ENCODE measurements around the gene FOXA3. TPM values are rescaled to one million over a fixed set of nuclear protein-coding genes. Genes with fewer than 3 reads are reported as not detected.
A peak's percentile ranks its signal among the peaks of the same experiment; 100 is the strongest.

The FOXA3 gene
- total RNA-seq, 1 experiment from 2014 or later, result 10.7 TPM

DNA sequence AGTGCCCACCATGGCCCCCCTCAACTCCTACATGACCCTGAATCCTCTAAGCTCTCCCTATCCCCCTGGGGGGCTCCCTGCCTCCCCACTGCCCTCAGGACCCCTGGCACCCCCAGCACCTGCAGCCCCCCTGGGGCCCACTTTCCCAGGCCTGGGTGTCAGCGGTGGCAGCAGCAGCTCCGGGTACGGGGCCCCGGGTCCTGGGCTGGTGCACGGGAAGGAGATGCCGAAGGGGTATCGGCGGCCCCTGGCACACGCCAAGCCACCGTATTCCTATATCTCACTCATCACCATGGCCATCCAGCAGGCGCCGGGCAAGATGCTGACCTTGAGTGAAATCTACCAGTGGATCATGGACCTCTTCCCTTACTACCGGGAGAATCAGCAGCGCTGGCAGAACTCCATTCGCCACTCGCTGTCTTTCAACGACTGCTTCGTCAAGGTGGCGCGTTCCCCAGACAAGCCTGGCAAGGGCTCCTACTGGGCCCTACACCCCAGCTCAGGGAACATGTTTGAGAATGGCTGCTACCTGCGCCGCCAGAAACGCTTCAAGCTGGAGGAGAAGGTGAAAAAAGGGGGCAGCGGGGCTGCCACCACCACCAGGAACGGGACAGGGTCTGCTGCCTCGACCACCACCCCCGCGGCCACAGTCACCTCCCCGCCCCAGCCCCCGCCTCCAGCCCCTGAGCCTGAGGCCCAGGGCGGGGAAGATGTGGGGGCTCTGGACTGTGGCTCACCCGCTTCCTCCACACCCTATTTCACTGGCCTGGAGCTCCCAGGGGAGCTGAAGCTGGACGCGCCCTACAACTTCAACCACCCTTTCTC, 8.2 kb downstream of the FOXA3 start:
- no peak for DNase-seq (ENCODE audit: low spot score)

DNA sequence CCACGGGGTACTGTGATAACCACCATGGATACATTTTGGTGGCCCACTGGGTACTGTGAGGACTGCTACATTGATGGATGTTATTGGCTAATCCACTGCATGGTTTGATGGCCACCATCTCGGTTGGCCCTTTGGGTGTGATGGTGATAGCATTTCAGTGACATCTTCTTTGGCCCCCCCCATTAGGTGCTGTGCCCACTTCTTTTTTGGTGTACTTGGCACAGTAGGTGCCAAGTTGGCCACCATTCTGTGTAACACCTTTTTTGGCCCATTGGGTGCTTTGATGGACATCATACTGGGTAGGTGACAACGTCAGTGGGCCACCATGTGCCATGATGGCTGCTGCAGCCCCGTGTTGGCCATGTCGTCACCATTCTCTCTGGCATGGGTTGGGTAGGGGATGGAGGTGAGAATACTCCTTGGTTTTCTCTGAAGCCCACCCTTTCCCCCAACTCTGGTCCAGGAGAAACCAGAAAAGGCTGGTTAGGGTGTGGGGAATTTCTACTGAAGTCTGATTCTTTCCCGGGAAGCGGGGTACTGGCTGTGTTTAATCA, 9.2 kb downstream of the FOXA3 start:
- no peak for DNase-seq (ENCODE audit: low spot score)

DNA sequence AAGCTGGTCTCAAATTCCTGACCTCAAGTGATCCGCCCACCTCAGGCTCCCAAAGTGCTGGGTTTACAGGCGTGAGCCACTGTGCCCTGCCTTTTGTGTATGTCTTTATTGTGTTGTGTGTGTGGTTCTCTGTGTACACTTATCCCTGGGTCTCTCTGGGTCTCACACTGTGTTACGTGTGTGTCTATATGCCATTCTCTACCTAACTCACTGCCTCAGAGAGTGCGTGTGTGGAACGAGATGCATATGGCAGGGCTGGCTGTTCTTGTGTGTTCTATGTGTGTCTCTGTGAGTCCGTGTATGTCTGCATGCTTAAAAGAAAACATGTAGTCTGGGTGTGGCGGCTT, 10.5 kb downstream of the FOXA3 start:
- DNase-seq (ENCODE audit: low spot score), result no peak

DNA sequence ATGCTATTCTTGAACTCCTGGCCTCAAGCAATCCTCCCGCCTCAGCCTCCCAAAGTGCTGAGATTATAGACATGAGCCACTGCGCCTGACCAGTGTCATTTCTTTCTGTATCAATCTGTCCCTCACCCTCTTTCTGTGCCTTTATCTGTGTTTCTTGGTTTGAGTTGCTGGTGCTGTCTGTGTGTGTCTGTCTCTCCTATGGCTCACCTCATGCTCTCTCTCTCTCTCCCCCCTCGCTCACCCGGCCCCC, 12.0 kb downstream of the FOXA3 start:
- no peak for DNase-seq (ENCODE audit: low spot score)

DNA sequence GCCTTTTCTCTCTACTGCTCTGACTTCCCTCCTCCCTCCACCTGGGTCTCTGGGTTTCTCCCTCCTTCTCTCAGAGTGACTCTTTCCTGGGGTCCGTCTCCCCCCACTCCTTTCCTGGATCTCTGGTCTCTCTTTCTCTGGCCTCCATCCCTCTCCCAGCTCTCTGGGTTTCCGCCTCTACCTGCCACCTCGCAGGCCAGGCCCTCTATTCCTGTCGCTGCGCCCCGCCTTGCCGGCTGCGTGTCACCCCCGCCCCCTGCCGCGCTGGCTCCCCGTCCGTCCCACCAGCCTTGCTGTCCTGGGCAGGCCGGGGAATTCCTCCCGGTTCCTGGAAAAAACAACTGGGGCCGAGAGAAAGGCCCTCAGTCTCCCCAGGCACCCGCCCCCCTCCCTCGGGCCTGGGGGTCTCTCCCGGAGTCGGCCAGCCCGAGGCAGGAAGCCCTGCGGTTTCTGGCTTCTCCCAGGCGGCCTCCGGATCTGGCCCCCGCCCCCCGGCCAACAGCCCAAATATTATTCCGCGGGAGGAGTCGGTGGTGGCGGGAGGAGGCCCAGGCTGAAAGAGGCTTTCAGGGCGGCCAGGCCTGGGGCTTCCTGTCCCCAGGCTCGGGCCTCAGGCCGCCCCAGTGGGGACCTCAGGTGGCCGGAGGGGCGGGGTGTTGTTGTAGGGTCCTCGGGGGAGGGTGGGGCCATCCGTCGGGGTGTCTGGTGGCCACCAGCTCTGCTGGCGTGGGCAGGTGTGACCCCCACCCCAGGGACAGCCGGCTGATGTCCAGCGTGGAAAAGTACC, 12.5 kb downstream of the FOXA3 start:
- DNase-seq (ENCODE audit: low spot score), result peak; percentile 39

DNA sequence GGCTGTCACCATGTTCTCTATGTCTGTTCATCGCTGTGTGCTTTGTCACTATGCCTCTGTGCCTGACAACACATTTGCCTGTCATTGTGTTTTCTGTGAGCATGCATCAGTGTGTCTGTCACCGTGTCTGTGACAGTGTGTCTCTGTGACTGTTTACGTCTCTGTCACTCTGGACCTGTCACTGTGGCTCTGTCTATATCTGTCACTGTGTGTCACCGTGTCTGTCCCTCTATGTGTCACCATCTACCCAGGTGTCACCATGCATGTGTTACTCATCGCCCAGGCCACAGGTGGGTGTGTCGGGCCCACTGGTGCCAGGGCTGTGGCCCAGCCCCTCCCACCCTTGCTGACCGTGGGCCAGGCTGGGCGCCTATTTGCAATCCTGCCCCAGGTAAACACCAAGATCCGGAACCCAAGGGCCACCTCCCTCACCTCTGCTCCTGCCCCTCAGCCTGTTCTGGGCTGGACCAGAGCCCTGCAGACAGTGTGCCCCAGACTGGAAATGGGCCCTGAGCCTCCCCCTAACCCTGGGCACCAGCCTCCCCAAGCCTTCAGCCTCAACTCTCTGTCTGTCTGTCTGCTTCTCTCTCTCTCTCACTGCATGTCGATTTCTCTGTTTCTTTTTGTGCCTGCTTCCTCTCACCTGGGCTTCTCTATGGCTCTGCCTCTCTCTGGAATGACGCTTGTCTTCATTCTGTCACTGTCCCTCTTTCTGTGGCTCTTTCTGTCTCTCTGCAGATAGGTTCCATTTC, 14.1 kb downstream of the FOXA3 start:
- DNase-seq (ENCODE audit: low spot score), result peak; percentile 85

DNA sequence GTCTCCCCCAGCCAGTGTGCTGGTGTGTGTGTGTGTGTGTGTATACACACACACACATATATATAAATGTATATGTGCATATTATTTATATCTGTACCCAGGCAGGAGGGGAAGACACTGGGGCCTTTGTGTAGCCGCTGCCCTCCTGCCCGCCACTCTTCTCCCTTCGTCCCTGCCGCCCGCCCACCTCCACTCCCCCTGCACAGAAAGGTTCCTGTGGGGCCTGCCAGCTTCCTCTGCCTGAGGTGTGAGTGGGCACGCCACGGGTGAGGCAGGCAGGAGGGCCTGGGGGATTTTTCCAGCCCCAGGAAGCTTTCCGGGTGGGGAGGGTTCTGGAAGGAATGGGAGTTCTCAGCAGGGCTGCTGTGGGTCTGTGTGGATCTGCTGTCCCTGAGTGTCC, 14.9 kb downstream of the FOXA3 start:
- DNase-seq (ENCODE audit: low spot score), result peak; percentile 26

DNA sequence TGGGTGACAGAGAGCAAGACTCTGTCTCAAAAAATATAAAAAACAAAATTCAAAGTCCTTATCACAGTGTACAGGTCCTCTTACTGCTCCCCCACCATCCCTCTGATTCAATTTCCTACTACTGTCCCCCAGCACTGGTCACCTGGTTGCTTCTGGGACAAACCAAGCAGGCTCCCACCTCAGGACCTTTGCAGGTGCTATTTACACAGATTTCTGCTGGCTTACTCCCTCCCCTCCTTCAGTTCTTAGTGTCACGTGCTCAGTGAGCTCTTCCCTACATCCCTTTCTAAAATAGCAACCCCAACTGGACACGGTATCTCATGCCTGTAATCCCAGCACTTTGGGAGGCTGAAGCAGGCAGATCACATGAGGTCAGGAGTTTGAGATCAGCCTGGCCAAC, 15.8 kb downstream of the FOXA3 start:
- DNase-seq (ENCODE audit: low spot score), result no peak

DNA sequence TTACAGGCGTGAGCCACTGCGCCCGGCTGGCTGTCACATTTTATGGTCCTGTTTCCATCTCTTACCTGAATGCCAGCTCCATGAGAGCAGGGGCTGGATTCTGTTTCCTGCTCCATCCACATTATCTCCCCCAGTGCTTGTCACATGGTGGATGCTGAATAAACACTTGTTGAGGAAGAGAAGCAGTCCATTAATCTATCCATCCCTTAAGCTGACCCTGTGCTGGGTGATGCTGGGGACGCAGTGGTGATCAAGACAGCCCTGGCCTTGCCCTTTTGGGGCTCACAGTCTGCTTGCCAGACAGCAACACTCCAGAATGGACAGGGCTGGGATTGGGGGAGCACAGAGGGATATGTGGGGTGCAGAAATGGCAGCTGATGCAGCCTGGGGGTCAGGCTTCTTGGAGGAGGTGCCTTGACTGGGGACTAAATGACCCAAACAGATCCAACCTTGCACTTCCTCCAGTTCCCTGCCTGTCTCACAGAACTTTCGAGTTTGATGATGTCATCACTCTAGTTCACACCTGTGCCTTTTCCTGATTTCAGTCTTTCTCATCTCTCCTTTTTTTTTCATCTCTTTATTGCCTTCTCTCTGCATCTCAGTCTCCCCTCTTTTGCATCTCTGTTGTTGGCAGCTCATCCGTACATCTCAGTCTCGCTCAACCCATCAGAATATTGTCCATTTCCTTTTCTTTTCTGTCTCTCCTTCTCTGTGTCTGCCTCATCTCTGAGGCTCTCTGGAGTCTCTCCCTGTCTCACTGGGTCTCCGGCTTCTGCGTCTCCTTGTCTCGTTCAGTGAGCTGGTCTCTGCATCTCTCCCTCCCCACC, 17.2 kb downstream of the FOXA3 start:
- DNase-seq (ENCODE audit: low spot score), result peak; percentile 21

DNA sequence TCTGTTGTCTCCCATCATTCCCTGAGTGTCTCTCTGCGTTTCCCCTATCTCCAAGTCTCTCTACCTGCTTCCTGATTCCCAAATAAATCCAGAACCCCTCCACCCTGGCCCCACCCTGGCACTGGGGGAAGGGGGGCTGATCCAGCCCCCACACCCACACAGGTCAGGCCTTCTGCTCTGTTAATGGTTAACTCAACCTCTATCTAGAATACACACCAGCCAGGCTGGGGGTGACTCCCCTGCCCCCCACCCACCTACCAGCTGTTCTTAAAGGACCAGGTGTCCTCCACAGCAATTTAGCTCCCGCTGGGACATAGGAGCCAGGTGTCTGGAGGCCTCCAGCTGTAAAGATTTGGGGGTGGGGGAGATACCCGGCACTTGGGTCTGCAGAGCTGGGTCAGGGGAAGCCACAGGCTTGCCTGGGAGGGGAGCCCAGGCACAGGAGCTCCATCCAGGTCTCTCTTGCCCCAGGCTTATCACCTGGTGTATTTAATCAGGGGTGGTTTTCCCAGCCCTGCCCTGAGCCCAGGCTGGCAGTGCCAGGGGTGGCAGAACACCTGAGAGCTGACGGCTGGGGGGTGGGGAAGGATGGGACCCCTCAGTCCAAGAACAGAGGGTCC, 17.9 kb downstream of the FOXA3 start:
- DNase-seq (ENCODE audit: low spot score), result peak; percentile 81

DNA sequence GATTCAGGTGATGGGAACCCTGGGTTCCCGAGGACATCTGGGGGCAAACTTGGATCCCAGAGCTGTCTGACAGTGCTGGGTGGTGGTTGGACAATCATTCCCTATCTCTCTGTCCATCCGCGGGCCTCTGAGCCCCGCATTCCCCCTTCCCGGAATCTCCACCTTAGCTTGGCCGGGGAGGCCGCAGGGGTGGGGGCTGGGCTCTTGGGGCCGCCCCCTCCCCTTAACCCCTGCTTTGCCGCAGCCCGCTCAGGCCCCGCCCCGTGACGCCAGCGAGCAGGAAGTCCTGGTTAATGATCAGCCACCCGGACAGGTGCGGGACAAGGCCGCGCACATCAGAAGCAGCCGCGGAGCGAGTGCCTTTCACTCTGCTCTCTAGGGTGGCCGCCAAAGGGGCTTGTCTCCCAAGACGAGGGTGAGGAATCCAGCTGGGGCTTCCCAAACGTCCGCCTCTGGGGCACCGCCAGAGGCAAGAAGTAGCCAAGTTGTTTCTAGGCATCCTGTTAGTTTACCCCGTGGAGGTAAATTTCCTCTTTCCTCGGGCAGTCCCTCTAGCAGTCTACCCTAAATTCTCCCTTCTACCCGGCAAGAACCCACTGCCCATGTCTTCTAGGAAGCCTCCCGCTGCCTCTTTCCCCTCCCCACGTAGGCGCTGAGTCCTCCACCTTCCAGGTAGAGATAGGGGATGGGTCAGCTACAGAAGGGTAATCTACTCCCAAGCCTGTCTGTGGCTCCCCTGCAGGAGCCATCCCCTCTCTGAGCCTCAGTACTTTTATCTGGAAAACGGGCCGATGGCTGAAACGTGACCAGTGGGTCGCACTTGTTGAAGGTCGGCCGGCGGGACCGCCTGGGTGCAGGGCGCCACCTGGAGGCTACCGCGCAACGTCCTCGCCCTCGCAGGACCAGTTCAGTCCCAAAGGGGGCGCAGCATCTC, 18.8 kb downstream of the FOXA3 start:
- peak; percentile 98 for DNase-seq (ENCODE audit: low spot score)

DNA sequence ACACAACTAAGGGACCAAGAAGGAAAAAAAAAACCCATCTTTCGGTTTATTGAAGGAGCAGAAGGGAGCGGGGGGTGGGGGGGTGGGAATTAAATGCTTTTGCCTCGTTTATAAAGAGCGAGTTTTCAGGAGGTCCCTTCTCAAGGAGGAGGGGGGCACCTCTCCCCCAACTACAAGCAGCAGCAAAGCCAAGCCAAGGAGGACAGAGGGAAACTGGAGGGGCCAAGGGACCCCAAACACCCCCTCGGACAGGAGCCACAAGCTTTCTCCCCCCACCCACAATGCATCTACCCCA, 19.4 kb downstream of the FOXA3 start:
- no peak for DNase-seq (ENCODE audit: low spot score)

DNA sequence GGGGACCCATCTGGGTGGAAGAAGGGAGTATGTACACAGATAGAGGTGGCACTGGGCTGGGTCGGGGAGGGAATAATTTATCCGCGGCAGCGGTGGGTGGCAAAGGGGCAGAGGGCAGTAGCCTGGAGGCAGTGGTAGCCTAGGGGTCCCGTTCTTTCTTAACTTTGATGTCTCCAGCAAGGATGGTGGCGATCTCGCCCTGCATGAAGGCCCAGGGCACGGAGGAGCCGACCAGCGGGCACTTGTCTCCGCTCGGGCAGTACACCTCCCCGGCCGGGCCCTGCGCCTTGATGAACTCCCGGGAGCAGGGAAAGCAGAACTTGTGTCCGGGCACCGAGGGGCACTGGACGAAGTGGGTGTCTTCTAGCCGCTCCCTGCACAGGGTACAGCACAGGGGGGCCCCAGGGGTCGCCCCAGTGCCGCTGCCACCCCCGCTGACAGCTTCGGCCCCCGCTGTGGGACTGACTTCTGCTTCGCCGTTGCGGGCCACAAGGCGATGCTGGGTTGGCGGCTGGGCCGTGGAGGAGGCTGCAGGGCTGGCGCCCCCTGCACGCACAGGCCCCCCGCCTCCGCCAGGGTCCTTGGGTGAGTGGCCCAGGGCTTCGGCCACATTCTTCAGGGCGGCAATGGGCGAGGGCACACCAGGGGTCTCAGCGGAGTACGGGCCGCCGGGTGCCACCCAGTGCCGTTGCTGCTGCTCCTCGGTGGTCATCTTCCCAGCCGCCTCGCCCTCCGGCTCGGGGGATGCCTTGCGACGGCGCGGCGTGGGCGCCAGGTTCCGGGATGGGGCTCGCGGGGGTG, 20.0 kb downstream of the FOXA3 start:
- no peak for DNase-seq (ENCODE audit: low spot score)

DNA sequence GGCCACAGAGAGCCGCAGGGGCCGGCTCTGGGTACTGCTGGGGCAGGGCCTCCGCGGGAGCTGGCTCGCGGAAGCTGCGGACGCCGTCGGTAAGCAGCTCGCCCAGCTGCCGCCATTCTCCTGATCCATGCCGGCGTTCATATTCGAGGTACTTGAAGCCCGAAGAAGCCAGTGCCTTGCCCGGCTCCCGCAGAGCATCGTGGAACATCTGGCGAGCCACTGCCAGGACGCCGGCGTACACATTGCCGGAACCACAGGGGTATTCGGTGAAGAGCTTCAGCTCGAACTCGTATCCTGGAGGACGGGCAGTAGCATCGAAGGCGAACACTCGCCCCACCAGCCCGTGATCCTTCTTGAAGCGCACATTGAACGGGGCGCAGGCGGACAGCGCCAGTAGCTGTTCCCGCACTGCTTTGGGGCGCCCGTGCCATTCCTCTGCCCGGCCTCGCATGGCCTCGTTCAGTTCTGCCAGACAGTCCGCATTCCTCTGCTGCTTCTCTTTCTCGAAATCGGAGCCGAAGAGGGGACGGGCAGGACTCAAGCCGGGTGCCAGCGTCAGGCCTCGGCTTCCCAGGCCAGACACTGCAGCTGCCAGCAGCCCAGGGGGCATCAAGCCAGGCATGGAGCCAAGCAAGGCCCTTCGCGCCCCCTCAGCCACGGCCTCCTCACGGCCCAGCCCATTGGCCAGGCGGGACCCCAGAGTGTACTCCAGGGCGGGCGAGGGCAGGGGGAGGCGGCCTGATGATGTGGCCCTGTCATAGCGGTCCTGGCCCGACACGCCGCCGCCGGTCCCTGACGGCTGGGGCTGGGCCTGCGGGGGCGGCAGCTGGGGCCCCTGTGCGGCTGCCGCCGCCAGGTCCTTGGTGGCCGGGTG, 20.8 kb downstream of the FOXA3 start:
- DNase-seq (ENCODE audit: low spot score), result no peak

DNA sequence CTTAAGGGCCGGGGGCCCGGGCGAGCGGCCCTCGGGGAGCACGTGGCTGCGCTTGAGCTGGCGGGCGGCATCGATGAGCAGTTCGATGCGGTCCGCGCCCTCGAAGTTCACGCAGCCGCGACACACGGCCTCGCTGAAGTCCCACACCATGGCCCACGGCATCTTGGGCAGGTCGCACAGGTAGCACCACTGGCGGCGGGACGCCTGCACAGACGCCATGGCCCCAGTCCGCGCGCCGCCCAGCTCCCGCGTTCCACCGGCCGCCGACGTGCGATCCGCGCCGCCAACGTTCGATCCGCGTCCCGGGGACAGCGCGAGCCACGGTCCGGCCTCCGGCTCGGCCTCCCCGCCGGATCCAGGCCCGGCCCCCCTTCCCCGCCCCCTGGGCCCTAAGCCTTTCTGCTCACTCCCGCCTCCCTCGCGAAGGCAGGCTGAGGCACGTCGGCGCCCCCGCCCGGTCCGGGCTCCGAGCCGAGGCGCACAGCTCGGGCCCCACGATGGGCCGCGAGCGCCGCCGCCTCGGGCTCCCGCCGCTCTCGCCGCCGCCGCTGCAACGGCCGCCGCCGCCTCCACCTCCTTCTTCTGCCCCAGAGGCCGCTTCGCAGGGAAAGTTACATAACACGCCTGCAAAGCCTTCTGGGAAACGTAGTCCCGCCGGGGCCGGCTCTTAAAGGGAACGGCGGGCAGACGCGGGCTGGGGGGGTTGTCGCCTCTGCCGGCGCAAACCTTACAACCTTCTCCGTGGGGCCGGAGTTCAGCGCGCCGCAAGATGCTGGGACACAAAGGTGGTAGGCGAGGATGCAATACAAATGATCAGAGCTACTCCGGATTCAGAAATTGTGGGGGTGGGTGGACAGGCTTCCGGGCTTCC, 21.7 kb downstream of the FOXA3 start, which contains the start of gene IRF2BP1:
Gene IRF2BP1, minus strand, starts transcription at position 586 of the 871 bp plus-strand sequence. Its CDS starts 367 bp downstream, at position 219.
- peak; percentile 98 for DNase-seq (ENCODE audit: low spot score)

DNA sequence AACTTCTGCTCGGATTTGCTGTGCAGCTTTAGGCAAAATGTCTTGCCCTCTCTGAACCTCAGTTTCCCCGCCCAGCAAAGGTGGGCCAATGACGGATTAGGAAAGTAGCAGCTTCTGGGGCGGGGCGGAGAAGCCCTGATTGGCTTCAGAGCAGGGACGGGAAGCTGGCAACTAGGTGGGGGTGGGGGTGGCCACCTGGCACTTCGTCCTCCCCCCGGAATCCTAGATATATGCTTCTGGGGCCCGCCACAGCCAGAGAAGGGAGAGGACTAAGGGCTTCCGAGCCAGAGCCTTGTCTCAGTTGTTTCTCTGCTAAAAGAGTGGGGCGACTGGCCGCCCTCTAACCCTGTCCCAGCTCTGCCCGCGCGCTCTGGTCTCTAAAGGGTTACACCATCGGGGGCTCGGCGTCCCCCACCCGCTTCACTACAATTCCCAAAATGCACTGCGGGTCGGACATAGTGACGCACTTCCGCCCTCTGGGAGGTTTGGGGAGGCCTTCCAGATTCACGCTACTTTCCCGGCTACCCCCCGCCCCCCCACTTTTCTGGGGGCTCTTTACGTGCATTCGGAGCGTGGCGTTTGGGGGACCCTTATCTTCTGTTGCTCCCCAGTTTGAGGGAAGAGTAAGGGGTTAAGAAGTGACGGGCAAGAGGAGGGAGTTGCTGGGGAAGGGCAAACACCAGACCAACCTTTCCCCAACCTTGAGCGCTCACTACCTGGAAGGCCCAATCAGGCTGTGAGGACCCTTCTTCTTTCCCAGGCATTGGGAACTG, 22.5 kb downstream of the FOXA3 start:
- DNase-seq (ENCODE audit: low spot score), result peak; percentile 99

Data from HT-29 (cell line).